ENCODE data around the gene DPP6.

Gene DPP6

DNA sequence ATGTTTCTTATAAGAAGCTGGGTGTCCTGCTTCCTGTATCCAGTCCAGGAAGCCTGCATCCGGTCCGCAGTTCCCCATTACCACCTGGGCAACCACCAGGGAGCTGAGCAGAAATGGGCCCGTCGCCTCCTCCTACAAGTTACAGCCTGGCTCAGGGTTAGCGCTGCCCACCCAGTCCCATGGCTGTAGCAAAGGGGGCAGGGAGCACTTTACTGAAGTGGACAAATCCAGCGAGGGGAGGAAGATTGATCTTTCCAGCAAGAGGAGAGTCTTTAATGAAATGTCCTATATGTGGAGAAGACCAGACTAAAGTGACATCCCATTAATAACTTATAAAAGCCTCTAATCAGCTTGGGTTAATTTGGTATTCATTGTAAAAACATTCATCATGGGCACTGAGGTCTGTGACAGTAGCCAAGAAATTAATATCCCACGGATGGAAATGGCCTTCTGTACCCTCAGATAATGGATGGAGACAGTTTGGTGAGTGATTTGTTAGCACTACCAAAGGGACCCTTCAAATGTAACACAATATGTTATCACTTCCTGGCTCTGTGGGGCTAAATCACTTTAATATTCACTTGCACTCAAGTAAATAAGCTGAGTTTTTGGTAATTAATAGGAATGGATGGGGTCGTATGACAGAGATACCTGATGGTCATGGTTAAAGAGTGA, 627.3 kb downstream of the DPP6 start:
- no peak for TF ChIP-seq CTCF (IDR thresholded peaks at IDR 0.05; ENCODE audit: low read depth, low read length, missing control alignments)
- H3K4me3 ChIP-seq (replicated peaks; ENCODE audit: low read depth, low read length): no peak overlapping the region
- no peak for DNase-seq (ENCODE audit: extremely low read depth, low read depth)

- DNase-seq (ENCODE audit: extremely low read depth, low read depth): no peak
- no peak for TF ChIP-seq CTCF (IDR thresholded peaks at IDR 0.05; ENCODE audit: low read depth, low read length, missing control alignments)
- H3K4me3 ChIP-seq (replicated peaks; ENCODE audit: low read depth, low read length): no peak overlapping the region
Observed at GRCh38 chr7:154680894-154681659, 628.9 kb downstream of the DPP6 start.

DNA sequence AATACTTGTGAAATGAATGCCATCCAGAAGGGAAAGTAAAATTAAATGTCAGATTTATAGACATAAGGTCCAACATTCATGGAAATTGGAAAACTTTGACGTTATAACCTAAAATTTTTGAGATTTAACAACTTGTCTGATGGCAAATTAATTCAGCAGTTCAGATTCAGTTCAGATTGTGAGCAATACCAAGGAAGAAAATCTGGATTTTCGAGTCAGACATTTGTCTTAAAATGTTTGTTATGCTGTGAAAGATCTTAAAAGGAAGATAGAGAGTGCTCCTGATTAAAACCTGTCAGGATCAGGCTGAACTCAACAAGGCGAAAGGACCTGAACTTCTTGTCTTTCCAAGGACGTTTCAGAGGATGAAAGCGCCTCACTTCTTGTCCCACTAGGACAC, 629.8 kb downstream of the DPP6 start:
- H3K4me3 ChIP-seq (replicated peaks; ENCODE audit: low read depth, low read length): no peak overlapping the region
- DNase-seq (ENCODE audit: extremely low read depth, low read depth): no peak
- no peak for TF ChIP-seq CTCF (IDR thresholded peaks at IDR 0.05; ENCODE audit: low read depth, low read length, missing control alignments)

DNA sequence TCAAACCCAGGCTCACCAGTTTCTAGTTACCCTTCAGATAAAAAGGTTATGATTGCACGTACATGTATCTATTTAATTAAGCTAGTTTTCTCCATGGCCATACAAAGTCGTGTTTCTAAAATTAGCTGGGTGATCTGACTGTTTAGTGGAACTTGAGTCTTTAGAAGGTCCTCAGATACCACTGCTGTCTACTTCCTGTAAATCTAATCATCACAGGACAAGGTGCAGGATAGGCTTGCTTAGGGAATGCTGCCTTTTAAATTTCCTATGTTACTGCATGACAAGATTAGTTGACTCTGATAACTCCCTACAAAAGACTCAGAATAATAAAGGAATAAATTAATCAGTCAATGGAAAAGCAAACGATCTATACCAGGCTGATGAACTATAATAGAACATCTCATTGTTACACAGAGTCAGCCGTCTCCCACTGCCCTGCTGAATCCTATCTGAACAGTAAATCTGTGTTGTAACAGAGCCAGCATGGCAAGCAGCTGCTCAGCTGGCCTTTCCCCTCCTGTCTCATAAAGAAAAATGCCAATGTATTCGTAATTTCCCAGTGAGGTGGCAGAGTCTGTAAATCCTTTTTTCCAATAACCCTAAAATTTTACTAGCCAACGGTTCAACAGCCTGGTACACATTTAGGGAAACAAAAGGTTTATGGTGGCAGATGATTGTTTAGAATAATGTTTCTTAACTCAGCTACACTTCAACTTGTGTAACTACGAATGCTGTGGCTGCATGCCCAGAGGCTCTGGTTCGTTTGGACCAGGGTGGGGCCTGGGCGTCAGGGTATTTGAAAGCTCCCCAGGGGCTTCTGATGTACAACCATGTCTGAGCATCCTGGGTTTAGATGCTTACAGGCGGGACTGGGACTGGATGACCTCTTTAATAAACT, 632.7 kb downstream of the DPP6 start:
- no peak for DNase-seq (ENCODE audit: extremely low read depth, low read depth)
- TF ChIP-seq CTCF (IDR thresholded peaks at IDR 0.05; ENCODE audit: low read depth, low read length, missing control alignments): no peak
- no peak overlapping the region for H3K4me3 ChIP-seq (replicated peaks; ENCODE audit: low read depth, low read length)

DNA sequence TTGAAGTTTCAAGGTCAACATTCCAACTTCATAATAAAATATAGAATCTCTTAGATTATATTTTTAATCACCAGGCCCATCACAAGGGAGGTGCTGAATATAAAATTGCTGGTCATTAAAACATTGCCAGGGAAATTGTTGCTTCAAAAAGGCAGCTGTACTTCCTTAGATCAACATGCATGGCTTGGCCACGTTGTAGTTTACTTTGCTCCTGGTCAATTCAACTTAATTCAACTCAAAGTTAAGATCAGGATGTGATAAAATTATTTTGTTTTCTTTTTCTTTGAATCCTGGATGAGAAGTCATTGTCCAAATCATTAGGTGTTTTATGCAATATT, 633.3 kb downstream of the DPP6 start:
- no peak for TF ChIP-seq CTCF (IDR thresholded peaks at IDR 0.05; ENCODE audit: low read depth, low read length, missing control alignments)
- H3K4me3 ChIP-seq (replicated peaks; ENCODE audit: low read depth, low read length): no peak overlapping the region
- no peak for DNase-seq (ENCODE audit: extremely low read depth, low read depth)

DNA sequence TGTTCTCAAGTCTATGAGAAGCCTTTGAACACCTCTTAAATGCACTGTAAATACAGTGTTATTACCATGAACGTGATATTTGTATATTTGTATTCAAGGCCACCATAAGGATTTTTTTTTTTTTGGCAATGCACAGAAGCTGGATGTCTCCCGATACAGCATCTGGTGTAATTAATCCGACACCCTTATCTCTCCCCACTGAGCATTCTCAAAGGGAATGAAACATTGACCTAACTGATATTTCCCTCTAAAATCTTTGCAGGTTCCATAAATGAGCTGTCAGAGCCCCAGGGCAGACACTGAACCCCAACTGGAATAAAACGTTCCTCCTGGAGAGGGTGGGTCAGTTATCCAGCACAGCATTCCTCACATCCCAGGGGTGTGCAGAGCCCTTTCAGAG, 634.1 kb downstream of the DPP6 start:
- no peak for TF ChIP-seq CTCF (IDR thresholded peaks at IDR 0.05; ENCODE audit: low read depth, low read length, missing control alignments)
- H3K4me3 ChIP-seq (replicated peaks; ENCODE audit: low read depth, low read length): no peak overlapping the region
- DNase-seq (ENCODE audit: extremely low read depth, low read depth): no peak
